ENCODE data around the gene LY86. TPM values are rescaled to one million over a fixed set of nuclear protein-coding genes. Genes with fewer than 3 reads are reported as not detected.

The LY86 gene
- total and polyA plus RNA-seq, 2 of the 13 experiments (the other 11 are each of a cell fraction or from before 2014, with no cell fraction given): not detected

DNA sequence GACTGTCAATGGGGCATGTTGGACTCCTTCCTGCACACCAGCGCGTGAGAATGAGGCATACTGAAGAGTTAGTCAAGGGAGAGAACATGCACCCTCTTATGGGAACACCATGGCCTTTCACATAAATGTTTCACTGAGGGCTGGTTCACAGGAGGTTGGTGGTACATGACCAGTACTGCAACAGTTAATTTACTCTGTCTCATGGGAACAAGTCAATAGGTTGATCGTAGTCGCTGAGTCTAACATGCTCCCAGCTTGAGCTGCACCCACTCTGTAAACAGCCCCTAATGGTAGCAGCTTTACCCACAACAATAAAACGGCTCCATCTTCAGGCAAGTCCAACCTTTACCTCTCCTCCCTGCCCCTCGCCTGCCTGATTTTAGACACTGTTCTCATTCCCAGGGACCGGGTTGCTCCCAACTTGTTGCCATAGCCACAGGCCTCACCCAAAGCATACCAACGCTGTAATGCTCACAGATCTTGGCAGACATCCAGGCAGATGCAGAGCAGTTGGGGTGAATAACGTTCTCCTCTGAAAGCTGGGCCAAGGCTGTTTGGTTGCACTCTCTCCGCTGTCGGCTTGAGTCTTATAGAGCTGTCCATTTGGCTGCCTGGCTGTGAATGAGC, 111.3 kb downstream of the LY86 start:
- Histone ChIP-seq H3K4me3 (replicated peaks in 1 of 3; ENCODE audit: insufficient read depth in 1 of 3, low read depth in 2 of 3, low read length in 3 of 3) (no peak overlapping the region), H3K4me2 (ENCODE audit: low read depth, low read length) (no peak overlapping the region), H3K36me3 (replicated peaks in 1 of 2; ENCODE audit: control insufficient read depth in 1 of 2, insufficient read depth in 2 of 2, low read length in 2 of 2) (no peaks in the 10 kb centered on the region), H2AFZ (ENCODE audit: low read length) (no peak overlapping the region), H3K4me1 (ENCODE audit: insufficient read depth, low read length) (0 out of 2 replicates have a peak, but pooled peaks cover 4% of the 10 kb centered on the region), H3K27me3 (ENCODE audit: control insufficient read depth in 1 of 2, insufficient read depth in 2 of 2, low read length in 2 of 2) (peaks cover 0 to 17% of the 10 kb centered on the region in 2 experiments; a peak in 1 of 5 replicates), H3K79me2 (ENCODE audit: insufficient read depth, low read length) (no peaks in the 10 kb centered on the region), H3K9me3 (ENCODE audit: low read length) (no peaks in the 10 kb centered on the region), H4K20me1 (ENCODE audit: insufficient read depth, low read length) (no peaks in the 10 kb centered on the region), H3K9ac (ENCODE audit: insufficient read depth, low read depth, low read length) (no peak overlapping the region), H3K27ac (ENCODE audit: extremely low read length, insufficient read depth, low read length) (no peak overlapping the region)
- intact Hi-C loops (cut with micrococcal nuclease; ENCODE audit: unreplicated experiment) (no loop called here), in situ Hi-C loops (cut with HindIII; ENCODE audit: extremely low pct_ligation_motif_present, low pct_unique_long_range_greater_than_20kb) (loop anchor here (25.0 kb wide), 1 partner anchor 912 kb away; no protein-coding TSS in a partner anchor)
- peak; percentile 38 for ATAC-seq
- peak; percentile 63 for TF ChIP-seq RFX3 (CRISPR knock-in tag; IDR thresholded peaks at IDR 0.05)
- no peak for TF ChIP-seq KDM5B (CRISPR knock-in tag; IDR thresholded peaks at IDR 0.05; ENCODE audit: borderline replicate concordance)
- TF ChIP-seq RFX1 (IDR thresholded peaks at IDR 0.05): peak; percentile 40; the same call in 1 of the 2 replicates
- peak; percentile 58; the same call in 1 of the 2 replicates for TF ChIP-seq ZNF652 (CRISPR knock-in tag; IDR thresholded peaks at IDR 0.05; ENCODE audit: borderline replicate concordance, low read depth)
- 42% methylated on average over 10 of the region's 11 CpGs for WGBS (ENCODE audit: low lambda C conversion rate)
- no peak for DNase-seq (ENCODE audit: low spot score)
- ChIA-PET CTCF (ENCODE audit: low intra/inter-chr PET ratio, low total read pairs) (no interaction called here), POLR2A (no interaction called here)
- no peak for FAIRE-seq
- no TSS peak for BruUV-seq (replicated peaks)

GRCh38 chr6:6700407-6701270, 112.1 kb downstream of the LY86 start:
- H3K4me2 ChIP-seq (ENCODE audit: low read depth, low read length): no peak overlapping the region
- BruUV-seq (replicated peaks): no TSS peak
- no peak overlapping the region for H3K27ac ChIP-seq (ENCODE audit: extremely low read length, insufficient read depth, low read length)
- no peaks in the 10 kb centered on the region for H3K79me2 ChIP-seq (ENCODE audit: insufficient read depth, low read length)
- no peak for ATAC-seq
- no peaks in the 10 kb centered on the region for H3K9me3 ChIP-seq (ENCODE audit: low read length)
- ChIA-PET POLR2A (no interaction called here), CTCF (ENCODE audit: low intra/inter-chr PET ratio, low total read pairs) (no interaction called here)
- in situ Hi-C loops (cut with HindIII; ENCODE audit: extremely low pct_ligation_motif_present, low pct_unique_long_range_greater_than_20kb): no loop called here
- DNase-seq (ENCODE audit: low spot score): no peak
- H3K36me3 ChIP-seq (replicated peaks in 1 of 2; ENCODE audit: control insufficient read depth in 1 of 2, insufficient read depth in 2 of 2, low read length in 2 of 2): no peaks in the 10 kb centered on the region
- intact Hi-C loops (cut with micrococcal nuclease; ENCODE audit: unreplicated experiment): no loop called here
- no peak overlapping the region for H3K4me3 ChIP-seq (replicated peaks in 1 of 3; ENCODE audit: insufficient read depth in 1 of 3, low read depth in 2 of 3, low read length in 3 of 3)
- no peak overlapping the region for H2AFZ ChIP-seq (ENCODE audit: low read length)
- FAIRE-seq: no peak
- H3K9ac ChIP-seq (ENCODE audit: insufficient read depth, low read depth, low read length): no peak overlapping the region
- H4K20me1 ChIP-seq (ENCODE audit: insufficient read depth, low read length): no peaks in the 10 kb centered on the region
- WGBS (ENCODE audit: low lambda C conversion rate): 41% methylated on average over 11 of the region's 13 CpGs
- 0 out of 2 replicates have a peak, but pooled peaks cover 4% of the 10 kb centered on the region for H3K4me1 ChIP-seq (ENCODE audit: insufficient read depth, low read length)
- H3K27me3 ChIP-seq (ENCODE audit: control insufficient read depth in 1 of 2, insufficient read depth in 2 of 2, low read length in 2 of 2): peaks cover 0 to 25% of the 10 kb centered on the region in 2 experiments; a peak in 1 of 5 replicates
- TF ChIP-seq ARID3A (IDR thresholded peaks at IDR 0.05; ENCODE audit: low read depth, low read length): no peak
- TF ChIP-seq HIVEP1 (CRISPR knock-in tag; IDR thresholded peaks at IDR 0.05): no peak
- TF ChIP-seq KDM2A (CRISPR knock-in tag; IDR thresholded peaks at IDR 0.05; ENCODE audit: borderline replicate concordance, low read depth): no peak
- no peak for TF ChIP-seq POLR2AphosphoS2 (IDR thresholded peaks at IDR 0.05; ENCODE audit: low read depth, low read length)
- TF ChIP-seq PTBP1 (IDR thresholded peaks at IDR 0.05; ENCODE audit: low read depth, low read length, poor library complexity, severe bottlenecking): no peak
- no peak for TF ChIP-seq HNRNPH1 (optimal IDR thresholded peaks at IDR 0.05; ENCODE audit: low read depth, low read length)
- TF ChIP-seq ZNF598 (CRISPR knock-in tag; IDR thresholded peaks at IDR 0.05; ENCODE audit: borderline replicate concordance): no peak
- no peak for TF ChIP-seq ZSCAN25 (CRISPR knock-in tag; IDR thresholded peaks at IDR 0.05)
- no peak for TF ChIP-seq CREB1 (IDR thresholded peaks at IDR 0.05)
- no peak for TF ChIP-seq CREB1 (CRISPR knock-in tag; IDR thresholded peaks at IDR 0.05)
- no peak for TF ChIP-seq NFIB (CRISPR knock-in tag; IDR thresholded peaks at IDR 0.05; ENCODE audit: borderline replicate concordance)
- no peak for TF ChIP-seq STAG1 (CRISPR knock-in tag; IDR thresholded peaks at IDR 0.05)
- TF ChIP-seq ZNF83 (CRISPR knock-in tag; IDR thresholded peaks at IDR 0.05; ENCODE audit: borderline replicate concordance): no peak
- TF ChIP-seq ZC3H4 (CRISPR knock-in tag; IDR thresholded peaks at IDR 0.05; ENCODE audit: borderline replicate concordance): no peak
